Mesenchymal stem cell (in vitro differentiated cells and primary cell): ENCODE data around the gene R3HCC1L.

Source experiments
- DNase-seq: peaks from one replicate; pipeline ENCODE4 v3.0.0-alpha.2; 2013
- H2AFZ ChIP-seq: one replicate; pipeline ENCODE4 v1.6.1; 2013; ENCODE audit warnings: low read depth, mild to moderate bottlenecking, control low read depth, inconsistent platforms, low read length, moderate library complexity
- H2AK5ac ChIP-seq: 2 replicates; pipeline ENCODE4 v1.6.1; 2013; ENCODE audit warnings: low read length, moderate library complexity, mild to moderate bottlenecking, inconsistent platforms; ENCODE audit not compliant: severe bottlenecking
- H2BK120ac ChIP-seq: one replicate; pipeline ENCODE4 v1.6.1; 2013; ENCODE audit warnings: low read depth, mild to moderate bottlenecking, inconsistent platforms, low read length, moderate library complexity
- H2BK12ac ChIP-seq, 2 experiments: one replicate each; pipeline ENCODE4 v1.6.1; 2013; ENCODE audit warnings: inconsistent platforms in 2 of 2, low read length in 2 of 2, mild to moderate bottlenecking in 2 of 2, moderate library complexity in 2 of 2, control low read depth in 1 of 2
- H2BK15ac ChIP-seq: one replicate; pipeline ENCODE4 v1.6.1; 2013; ENCODE audit warnings: mild to moderate bottlenecking, low read depth, inconsistent platforms; ENCODE audit not compliant: poor library complexity, severe bottlenecking
- H2BK5ac ChIP-seq: 2 replicates; pipeline ENCODE4 v1.6.1; 2013; ENCODE audit warnings: low read depth, mild to moderate bottlenecking, low read length, control low read depth, inconsistent platforms; ENCODE audit not compliant: poor library complexity, severe bottlenecking
- H3K14ac ChIP-seq, 2 experiments: one replicate each; pipeline ENCODE4 v1.6.1; 2013; ENCODE audit warnings: inconsistent platforms in 2 of 2, low read length in 2 of 2, control low read depth in 1 of 2, mild to moderate bottlenecking in 1 of 2, moderate library complexity in 1 of 2
- H3K18ac ChIP-seq, 2 experiments: one replicate each; pipeline ENCODE4 v1.6.1; 2013; ENCODE audit warnings: inconsistent platforms in 2 of 2, low read length in 2 of 2, control low read depth in 1 of 2, low read depth in 1 of 2, mild to moderate bottlenecking in 1 of 2
- H3K23ac ChIP-seq, 2 experiments: one replicate each; pipeline ENCODE4 v1.6.1; 2013; ENCODE audit warnings: inconsistent platforms in 2 of 2, low read length in 2 of 2, mild to moderate bottlenecking in 2 of 2, moderate library complexity in 2 of 2, control low read depth in 1 of 2
- H3K27ac ChIP-seq: 2 replicates; pipeline ENCODE4 v1.5.1; 2013; ENCODE audit warnings: mild to moderate bottlenecking, moderate library complexity, low read length, control low read depth, inconsistent platforms; ENCODE audit not compliant: poor library complexity, severe bottlenecking
- H3K27me3 ChIP-seq, 2 experiments: 2 replicates each; pipeline versions ENCODE4 v1.6.1 to v1.7.0; 2013; ENCODE audit warnings: low read length in 2 of 2, mild to moderate bottlenecking in 2 of 2, moderate library complexity in 2 of 2, control low read depth in 1 of 2, inconsistent platforms in 1 of 2; ENCODE audit not compliant: control insufficient read depth in 1 of 2, insufficient read depth in 1 of 2
- H3K36me3 ChIP-seq, 2 experiments: 2 replicates each; pipeline versions ENCODE4 v1.6.1 to v1.7.0; 2013; ENCODE audit warnings: low read length in 2 of 2, control low read depth in 1 of 2, inconsistent platforms in 1 of 2, low read depth in 1 of 2, mild to moderate bottlenecking in 1 of 2; ENCODE audit not compliant: insufficient read depth in 2 of 2, control insufficient read depth in 1 of 2
- H3K4ac ChIP-seq, 2 experiments: one replicate each; pipeline ENCODE4 v1.6.1; 2013; ENCODE audit warnings: inconsistent platforms in 2 of 2, low read length in 2 of 2, mild to moderate bottlenecking in 2 of 2, moderate library complexity in 2 of 2, control low read depth in 1 of 2, low read depth in 1 of 2
- H3K4me1 ChIP-seq: 2 replicates; pipeline ENCODE4 v1.6.1; 2013; ENCODE audit warnings: low read depth, low read length, control low read depth; ENCODE audit not compliant: control insufficient read depth, insufficient read depth
- H3K4me2 ChIP-seq: 2 replicates; pipeline ENCODE4 v1.6.1; 2013; ENCODE audit warnings: low read length, mild to moderate bottlenecking, inconsistent platforms; ENCODE audit not compliant: poor library complexity, severe bottlenecking
- H3K4me3 ChIP-seq, 2 experiments: 2 replicates each; pipeline versions ENCODE4 v1.5.1 to v1.7.0; 2013; ENCODE audit warnings: low read length in 2 of 2, mild to moderate bottlenecking in 2 of 2, control low read depth in 1 of 2, low read depth in 1 of 2; ENCODE audit not compliant: insufficient read depth in 1 of 2
- H3K79me1 ChIP-seq: replicated peaks from 2 replicates; pipeline ENCODE4 v1.6.1; 2013; ENCODE audit warnings: mild to moderate bottlenecking, control low read depth, low read length, inconsistent platforms; ENCODE audit not compliant: poor library complexity, severe bottlenecking
- H3K9ac ChIP-seq: 2 replicates; pipeline ENCODE4 v1.7.0; 2013; ENCODE audit warnings: mild to moderate bottlenecking, low read length, moderate library complexity
- H3K9me3 ChIP-seq: 2 replicates; pipeline ENCODE4 v1.7.0; 2013; ENCODE audit warnings: mild to moderate bottlenecking, low read length; ENCODE audit not compliant: control insufficient read depth
- H4K8ac ChIP-seq: one replicate; pipeline ENCODE4 v1.6.1; 2013; ENCODE audit warnings: inconsistent platforms, mild to moderate bottlenecking, low read length, moderate library complexity
- H4K91ac ChIP-seq: one replicate; pipeline ENCODE4 v1.6.1; 2013; ENCODE audit warnings: mild to moderate bottlenecking, low read length, inconsistent platforms
- WGBS: methylation state at CpG from one replicate; pipeline ENCODE4 v1.1.7; 2013; ENCODE audit warnings: mixed read lengths; 5-methylcytosine and 5-hydroxymethylcytosine counted together

R3HCC1L gene

GRCh38 chr10:98217801-98218200 lies 83.3 kb downstream of the R3HCC1L start:
- Histone ChIP-seq H2BK5ac (no peak overlapping the region), H2AK5ac (no peak overlapping the region), H3K27ac (no peak overlapping the region), H3K14ac (no peak overlapping the region), H3K4me3 (no peak overlapping the region), H2BK120ac (no peak overlapping the region), H3K27me3 (no peaks in the 10 kb centered on the region), H4K8ac (no peak overlapping the region), H3K9me3 (peaks cover 20% of the 10 kb centered on the region), H4K91ac (no peak overlapping the region), H3K9ac (no peak overlapping the region), H2BK15ac (no peak overlapping the region), H3K4me1 (no peaks in the 10 kb centered on the region), H3K36me3 (peaks cover 0 to 7% of the 10 kb centered on the region in 2 experiments), H3K23ac (no peak overlapping the region), H2AFZ (no peak overlapping the region), H3K79me1 (peaks cover 13% of the 10 kb centered on the region), H3K18ac (no peak overlapping the region), H3K4me2 (no peak overlapping the region), H2BK12ac (no peak overlapping the region), H3K4ac (no peak overlapping the region)
- WGBS, result 100% methylated on average over 1 of the region's 1 CpG
- no peak for DNase-seq

GRCh38 chr10:98223874-98224273 lies 89.4 kb downstream of the R3HCC1L start:
- DNase-seq, result no peak
- Histone ChIP-seq H3K9ac (no peak overlapping the region), H3K79me1 (peaks cover 14% of the 10 kb centered on the region), H3K4me1 (peaks cover 2% of the 10 kb centered on the region), H2AK5ac (no peak overlapping the region), H3K4me2 (no peak overlapping the region), H4K8ac (no peak overlapping the region), H3K4me3 (no peak overlapping the region), H2BK120ac (no peak overlapping the region), H3K23ac (no peak overlapping the region), H3K9me3 (peaks cover 19% of the 10 kb centered on the region), H2BK5ac (no peak overlapping the region), H3K27me3 (no peaks in the 10 kb centered on the region), H3K36me3 (no peaks in the 10 kb centered on the region), H2BK15ac (no peak overlapping the region), H2AFZ (no peak overlapping the region), H3K4ac (no peak overlapping the region), H3K18ac (no peak overlapping the region), H2BK12ac (no peak overlapping the region), H3K14ac (no peak overlapping the region), H4K91ac (no peak overlapping the region), H3K27ac (no peak overlapping the region)
- 97% methylated on average over 6 of the region's 6 CpGs for WGBS

- no peak overlapping the region for H3K4me3 ChIP-seq
- no peak overlapping the region for H3K4me2 ChIP-seq
- no peak overlapping the region for H3K23ac ChIP-seq
- no peak overlapping the region for H2BK120ac ChIP-seq
- H3K79me1 ChIP-seq, result peaks cover 14% of the 10 kb centered on the region
- no peaks in the 10 kb centered on the region for H3K27me3 ChIP-seq
- no peak overlapping the region for H4K8ac ChIP-seq
- H3K27ac ChIP-seq, result no peak overlapping the region
- no peak overlapping the region for H3K14ac ChIP-seq
- peaks cover 13% of the 10 kb centered on the region for H3K9me3 ChIP-seq
- H3K9ac ChIP-seq, result no peak overlapping the region
- no peak overlapping the region for H2AK5ac ChIP-seq
- H2BK5ac ChIP-seq, result no peak overlapping the region
- no peak overlapping the region for H3K4ac ChIP-seq
- DNase-seq, result no peak
- H2BK15ac ChIP-seq, result no peak overlapping the region
- H2BK12ac ChIP-seq, result no peak overlapping the region
- H4K91ac ChIP-seq, result no peak overlapping the region
- no CpG with 5 or more reads among the region's 2 CpGs for WGBS
- no peaks in the 10 kb centered on the region for H3K36me3 ChIP-seq
- no peak overlapping the region for H2AFZ ChIP-seq
- peaks cover 2% of the 10 kb centered on the region for H3K4me1 ChIP-seq
- no peak overlapping the region for H3K18ac ChIP-seq
Observed at GRCh38 chr10:98224509-98224908, 90.1 kb downstream of the R3HCC1L start.

GRCh38 chr10:98224996-98225395 lies 90.5 kb downstream of the R3HCC1L start:
- DNase-seq, result no peak
- no peak overlapping the region for H3K4me2 ChIP-seq
- H3K14ac ChIP-seq, result no peak overlapping the region
- H2BK12ac ChIP-seq, result no peak overlapping the region
- H3K27ac ChIP-seq, result no peak overlapping the region
- peaks cover 14% of the 10 kb centered on the region for H3K79me1 ChIP-seq
- no peaks in the 10 kb centered on the region for H3K27me3 ChIP-seq
- H2BK5ac ChIP-seq, result no peak overlapping the region
- H2BK15ac ChIP-seq, result no peak overlapping the region
- peaks cover 2% of the 10 kb centered on the region for H3K4me1 ChIP-seq
- H2BK120ac ChIP-seq, result no peak overlapping the region
- H3K4me3 ChIP-seq, result no peak overlapping the region
- H3K18ac ChIP-seq, result no peak overlapping the region
- no peak overlapping the region for H4K8ac ChIP-seq
- no peak overlapping the region for H3K4ac ChIP-seq
- WGBS, result no CpG with 5 or more reads among the region's 1 CpG
- H2AK5ac ChIP-seq, result no peak overlapping the region
- no peak overlapping the region for H3K23ac ChIP-seq
- H2AFZ ChIP-seq, result no peak overlapping the region
- H3K9me3 ChIP-seq, result peaks cover 8% of the 10 kb centered on the region
- H4K91ac ChIP-seq, result no peak overlapping the region
- no peak overlapping the region for H3K9ac ChIP-seq
- H3K36me3 ChIP-seq, result no peaks in the 10 kb centered on the region
